GM19351 (cell line): Measurements from ENCODE around the gene GALNT9.
"Not testable (repeated sequence)": the region's sequence is repeated elsewhere in the genome, so short reads cannot be mapped to it uniquely, and the experiment has no call there.

ENCODE experiments used
- ATAC-seq: cut with Tn5 transposase; IDR thresholded peaks from one replicate; pipeline ENCODE4 v1.9.1; 2021; ENCODE audit warnings: mild to moderate bottlenecking, moderate library complexity; ENCODE audit not compliant: unreplicated experiment

Gene GALNT9

DNA sequence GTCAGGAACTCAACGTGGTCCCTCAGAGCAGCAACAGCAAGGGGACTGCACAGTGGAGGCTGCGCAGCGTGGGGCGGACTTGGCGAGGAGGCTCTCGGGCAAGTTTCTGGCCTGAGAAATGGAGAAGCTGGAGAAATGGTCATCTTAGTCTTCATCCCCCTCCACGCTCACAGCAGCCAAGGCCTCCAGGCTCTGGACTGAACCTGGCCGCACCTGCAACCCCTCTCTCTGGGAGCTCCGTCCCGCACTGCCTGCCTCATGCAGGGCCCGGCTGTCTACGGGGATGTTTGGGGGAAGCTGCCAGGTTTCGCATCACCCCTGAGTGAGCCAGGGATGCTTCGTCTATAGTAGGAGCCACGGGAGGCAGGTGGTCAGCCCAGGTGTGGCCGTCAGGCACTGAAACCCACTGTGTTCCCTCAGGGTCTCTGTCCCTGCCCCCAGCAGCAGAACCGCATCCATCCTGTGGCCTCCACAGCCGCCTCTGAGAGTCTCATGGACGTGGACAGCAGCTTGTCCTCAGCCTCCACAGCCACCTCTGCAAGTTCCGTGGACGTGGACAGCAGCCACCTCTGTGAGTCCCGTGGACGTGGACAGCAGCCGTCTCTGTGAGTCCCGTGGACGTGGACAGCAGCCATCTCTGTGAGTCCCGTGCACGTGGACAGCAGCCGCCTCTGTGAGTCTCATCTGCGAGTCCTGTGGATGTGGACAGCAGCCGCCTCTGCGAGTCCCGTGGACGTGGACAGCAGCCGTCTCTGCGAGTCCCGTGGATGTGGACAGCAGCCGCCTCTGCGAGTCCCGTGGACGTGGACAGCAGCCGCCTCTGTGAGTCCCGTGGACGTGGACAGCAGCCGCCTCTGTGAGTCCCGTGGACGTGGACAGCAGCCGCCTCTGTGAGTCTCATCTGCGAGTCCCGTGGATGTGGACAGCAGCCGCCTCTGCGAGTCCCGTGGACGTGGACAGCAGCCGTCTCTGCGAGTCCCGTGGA is 29.1 kb upstream of the GALNT9 start:
- ATAC-seq, result not testable (repeated sequence)

GRCh38 chr12:132357623-132358186 is 28.3 kb upstream of the GALNT9 start:
- ATAC-seq, result no peak

GRCh38 chr12:132356691-132357622 is 27.6 kb upstream of the GALNT9 start:
- no peak for ATAC-seq

DNA sequence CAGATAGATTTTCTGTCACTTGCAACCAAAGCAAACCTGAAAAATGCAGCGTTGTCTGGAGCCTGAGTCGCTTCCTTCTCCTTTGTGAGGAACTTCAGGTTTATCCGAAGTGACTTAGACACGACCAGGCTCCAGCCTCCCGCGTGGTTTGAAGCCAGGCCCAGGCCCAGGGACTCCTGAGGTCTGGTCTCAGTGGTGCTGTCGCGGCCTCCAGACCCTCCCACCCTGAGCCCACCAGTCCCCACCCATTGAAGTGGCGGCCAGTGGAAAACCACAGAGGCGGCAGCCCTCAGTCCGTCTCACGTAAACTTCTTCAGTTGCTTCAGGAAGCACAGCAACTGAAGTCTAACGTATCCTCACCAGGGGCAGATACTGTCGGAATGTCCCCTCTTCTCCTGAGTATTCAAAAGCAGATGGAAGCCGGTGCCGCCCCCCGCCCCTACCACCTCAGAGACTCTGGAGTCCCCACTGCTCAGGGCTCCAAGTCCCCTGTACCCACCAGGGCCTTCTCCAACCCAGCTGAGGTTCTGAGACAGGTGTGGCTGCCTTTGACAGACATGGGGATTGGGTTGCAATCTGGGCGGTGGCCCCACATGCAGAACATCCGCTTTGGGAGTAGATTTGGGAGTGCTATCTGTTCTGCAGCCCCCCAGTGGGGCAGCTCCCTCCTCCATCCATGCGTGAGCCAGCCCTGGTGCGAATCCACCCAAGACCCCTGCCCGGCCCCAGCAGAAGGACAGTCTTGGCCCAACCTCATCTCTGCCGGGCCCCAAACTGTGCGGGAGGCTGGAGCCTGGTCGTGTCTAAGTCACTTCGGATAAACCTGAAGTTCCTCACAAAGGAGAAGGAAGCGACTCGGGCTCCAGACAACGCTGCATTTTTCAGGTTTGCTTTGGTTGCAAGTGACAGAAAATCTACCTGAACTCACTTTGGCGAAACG is 26.6 kb upstream of the GALNT9 start:
- no peak for ATAC-seq

DNA sequence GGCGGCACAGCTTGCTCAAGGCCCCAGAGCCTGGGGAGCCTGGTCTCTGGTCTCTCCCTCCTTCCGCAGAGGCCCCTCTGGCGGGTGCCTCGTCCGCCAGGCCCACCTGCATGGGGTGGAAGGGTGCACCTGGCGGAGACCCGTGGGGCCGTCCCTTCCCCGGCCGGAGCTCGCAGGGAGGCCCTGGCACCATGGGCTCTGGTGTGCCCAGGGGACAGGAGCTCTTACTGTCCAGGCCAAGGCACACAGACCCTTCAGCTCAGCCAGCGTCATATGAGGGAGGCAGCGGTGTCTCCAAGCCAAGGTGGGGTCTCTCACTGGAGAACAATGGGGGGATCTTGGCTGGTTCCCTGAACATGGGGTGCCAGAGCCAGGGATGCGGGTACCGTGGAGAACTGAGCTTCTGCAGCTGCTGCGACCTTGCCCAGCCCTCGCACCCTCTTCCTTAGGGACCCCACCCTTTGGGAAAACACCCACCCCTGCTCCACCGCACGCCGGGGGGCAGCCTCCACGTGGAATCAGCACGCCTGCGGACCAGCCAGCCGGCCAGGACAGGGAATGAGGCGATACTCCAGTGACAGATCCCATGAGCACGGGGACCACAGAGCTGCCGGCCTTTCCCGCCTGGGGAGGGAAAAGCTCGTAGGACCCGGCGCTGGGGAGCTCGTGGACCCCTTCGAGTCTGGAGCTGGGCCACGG is 25.7 kb upstream of the GALNT9 start:
- no peak for ATAC-seq

- no peak for ATAC-seq
These were observed 25.0 kb upstream of the GALNT9 start for GRCh38 chr12:132354211-132354981.

DNA sequence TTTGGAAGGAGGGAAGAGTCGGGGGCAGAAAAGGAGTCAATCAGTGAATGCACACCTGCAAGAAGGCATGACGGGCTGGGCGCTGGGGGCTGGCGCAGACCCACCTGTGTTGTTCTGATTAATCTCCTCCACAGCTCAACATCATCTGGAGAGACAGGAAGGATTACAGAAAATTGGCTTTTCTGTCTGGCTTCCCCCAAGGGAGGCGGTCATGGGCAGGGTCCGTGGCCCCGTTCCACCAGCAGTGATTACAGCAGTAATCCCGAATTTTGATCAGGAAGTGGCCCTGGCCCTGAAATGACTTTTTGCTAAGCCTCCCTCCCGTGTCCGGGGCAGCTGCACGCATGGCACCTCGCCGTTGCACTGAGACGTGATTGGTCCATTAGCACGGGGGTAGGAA is 24.4 kb upstream of the GALNT9 start:
- ATAC-seq, result no peak

DNA sequence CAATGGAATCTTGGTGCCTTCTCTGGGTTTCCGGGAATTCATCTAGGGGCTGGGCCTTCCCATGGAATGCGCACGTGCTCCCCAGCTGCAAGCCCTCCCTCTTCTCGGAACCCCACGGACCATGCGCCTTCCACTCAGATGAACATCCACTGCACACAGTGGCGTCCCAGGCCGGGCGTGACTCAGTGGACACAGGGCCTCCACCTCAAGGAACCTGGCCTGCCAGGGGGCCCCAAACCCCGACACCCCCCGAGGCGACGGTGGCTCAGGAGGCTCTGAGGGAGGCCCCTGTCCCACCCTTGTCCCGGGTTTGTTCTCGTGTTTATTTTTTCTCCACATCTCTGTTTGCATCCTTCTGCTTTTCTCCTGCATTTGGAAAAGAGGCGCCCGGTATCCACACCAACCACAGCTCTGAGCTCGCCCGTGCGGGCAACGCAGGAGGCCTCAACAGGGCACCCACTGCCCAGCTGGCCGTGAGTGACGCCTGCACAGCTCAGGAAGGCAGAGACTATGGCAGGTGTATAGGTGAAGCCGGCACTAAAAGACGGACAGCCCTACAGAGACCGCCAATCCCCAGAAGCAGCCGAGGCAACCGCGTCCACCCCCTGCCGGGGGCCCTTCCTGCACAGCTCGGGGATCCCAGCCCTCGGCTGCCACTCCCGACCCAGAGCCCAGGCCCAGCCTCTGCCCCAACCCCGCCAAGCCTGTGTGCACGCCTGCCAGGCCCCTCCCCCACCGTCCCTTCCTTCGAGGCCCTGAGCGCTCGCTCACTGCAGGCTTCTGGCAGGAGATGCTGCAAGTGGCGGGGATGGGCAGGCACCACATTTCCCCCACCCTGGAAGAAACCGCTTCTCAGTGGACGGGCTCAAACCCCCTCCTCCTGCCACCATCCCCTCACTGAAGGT is 23.8 kb upstream of the GALNT9 start:
- ATAC-seq, result no peak

DNA sequence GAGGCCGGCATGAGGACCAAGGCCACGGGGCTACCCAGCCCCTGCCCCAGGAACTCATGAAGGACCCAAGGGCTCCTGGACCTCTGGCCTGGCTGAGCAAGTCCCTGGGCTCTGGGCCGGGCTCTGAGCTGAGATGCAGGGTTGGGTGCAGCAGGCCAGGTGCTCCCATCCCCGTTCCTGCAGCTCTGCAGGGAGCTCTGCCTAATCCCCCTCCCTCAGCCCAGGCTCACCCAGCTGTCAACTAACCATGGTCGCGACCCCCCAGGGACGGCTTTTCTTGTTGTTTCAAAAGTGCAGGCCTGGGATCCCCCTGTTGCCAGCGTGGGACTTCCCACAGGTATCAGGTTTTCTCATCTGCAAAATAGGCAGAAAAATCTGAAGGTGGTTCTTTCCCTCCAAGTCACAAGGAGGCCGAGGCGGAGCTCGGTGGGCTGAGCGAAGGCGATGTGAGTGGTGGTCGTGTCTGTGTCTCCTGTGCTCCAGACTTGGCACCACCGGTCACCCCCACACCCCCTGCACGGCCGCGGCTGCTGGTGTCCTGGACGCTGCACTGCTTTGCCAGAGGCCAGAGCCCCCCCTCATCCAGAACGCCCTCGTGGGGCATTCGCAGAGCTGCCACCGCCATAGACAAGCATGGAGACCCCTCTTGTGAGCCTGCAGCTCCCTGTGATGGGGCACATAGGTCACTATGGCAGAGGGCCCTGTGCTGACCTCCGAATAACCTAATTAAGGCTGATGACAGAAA is 22.5 kb upstream of the GALNT9 start:
- ATAC-seq, result no peak

DNA sequence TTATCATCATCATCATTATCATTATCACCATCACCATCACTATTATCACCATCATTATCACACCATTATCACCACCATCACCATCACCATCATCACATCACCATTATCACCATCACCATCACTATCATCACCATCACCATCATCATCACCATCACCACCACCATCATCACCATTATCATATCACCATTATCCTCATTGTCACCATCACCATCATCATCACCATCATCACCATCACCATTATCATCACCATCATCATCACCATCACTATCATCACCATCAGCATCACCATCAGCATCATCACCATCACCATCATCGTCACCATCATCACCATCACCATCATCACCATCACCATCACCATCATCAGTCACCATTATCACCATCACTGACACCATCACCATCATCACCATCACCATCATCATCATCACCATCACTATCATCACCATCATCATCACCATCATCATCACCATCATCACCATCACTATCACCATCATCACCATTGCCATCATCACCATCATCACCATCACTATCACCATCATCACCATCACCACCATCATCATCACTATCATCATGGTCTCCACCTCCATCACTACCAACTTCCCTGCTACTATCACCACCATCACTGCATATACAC is 20.2 kb upstream of the GALNT9 start:
- ATAC-seq, result no peak

DNA sequence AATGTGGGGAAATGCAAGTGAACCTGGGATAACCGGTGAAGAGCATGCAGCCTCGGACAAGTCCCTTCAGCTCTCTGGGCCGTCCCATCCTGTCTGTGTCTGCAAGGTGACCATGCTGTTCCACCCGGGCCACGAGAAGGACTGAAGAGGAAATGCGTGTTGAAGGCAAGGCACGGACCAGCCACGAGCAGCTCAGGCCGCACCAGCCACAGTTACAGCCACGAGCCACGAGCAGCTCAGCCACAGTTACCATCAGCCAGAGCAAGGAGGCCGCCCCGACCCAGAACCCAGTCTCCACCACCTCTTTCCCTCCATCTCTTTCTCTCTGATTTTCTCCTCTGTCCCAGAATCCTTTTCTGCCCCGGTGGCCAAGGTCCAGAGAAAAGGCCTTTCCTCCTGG is 18.8 kb upstream of the GALNT9 start:
- no peak for ATAC-seq

- no peak for ATAC-seq
These were observed 17.9 kb upstream of the GALNT9 start for GRCh38 chr12:132347176-132347855.

DNA sequence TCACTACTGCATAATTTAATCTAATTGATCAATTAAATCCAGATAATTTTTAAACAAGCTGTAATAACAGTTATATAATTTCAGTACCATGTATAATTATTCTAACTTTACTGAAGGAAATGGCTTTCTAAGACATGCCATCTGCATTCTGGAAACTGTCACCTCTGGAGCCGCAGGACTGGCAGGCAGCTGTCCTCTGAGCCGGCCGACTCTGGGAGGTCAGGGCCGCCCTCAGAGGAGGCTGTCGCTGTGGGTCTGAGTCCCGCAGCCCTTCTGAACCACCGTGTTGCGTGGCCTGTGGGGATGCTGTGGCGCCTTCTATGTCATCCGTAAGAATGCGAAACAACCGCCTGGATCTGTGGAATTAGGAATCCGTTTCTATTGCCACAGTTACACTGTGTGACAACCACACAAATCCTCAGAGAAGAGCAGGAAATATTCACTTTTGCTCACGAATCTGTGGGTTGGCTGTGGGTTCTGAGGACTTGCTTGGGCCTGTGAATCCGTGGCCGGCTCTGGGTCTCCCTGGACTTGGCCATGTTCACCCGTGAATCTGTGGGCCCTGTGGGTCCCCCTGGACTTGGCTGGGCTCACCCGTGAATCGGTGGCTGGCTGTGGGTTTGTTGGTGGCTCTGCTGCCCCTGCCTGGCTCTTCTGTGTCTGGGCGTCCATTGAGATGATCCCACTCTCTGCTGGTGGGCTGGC is 17.2 kb upstream of the GALNT9 start:
- no peak for ATAC-seq

GRCh38 chr12:132345561-132346200 is 16.3 kb upstream of the GALNT9 start:
- no peak for ATAC-seq

DNA sequence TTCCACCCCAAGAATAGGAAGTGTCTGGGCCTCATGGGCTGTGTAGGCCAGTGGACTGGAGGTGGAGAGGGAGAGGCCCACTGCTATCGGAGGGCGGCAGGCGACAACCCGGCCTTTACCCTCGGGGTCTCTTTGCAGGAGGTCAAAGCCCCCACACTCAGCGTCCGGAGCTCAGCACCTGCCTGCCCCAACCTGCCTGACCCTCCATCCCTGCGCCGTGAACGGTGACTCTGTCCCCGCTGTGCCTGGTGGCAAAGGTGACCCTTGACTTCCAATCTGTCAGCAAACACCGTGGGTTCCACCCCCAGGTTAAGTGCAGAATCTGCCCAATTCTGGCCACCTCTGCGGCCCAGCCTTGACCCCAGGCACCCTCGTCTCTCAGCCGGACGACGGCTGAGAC is 15.7 kb upstream of the GALNT9 start:
- no peak for ATAC-seq
